Astrocyte of the spinal cord (primary cell): ENCODE results near the gene KCNK17.

Experiments
- DNase-seq: peaks from one replicate; pipeline ENCODE4 v3.0.0; 2011; ENCODE audit warnings: low read depth, low spot score
- H3K4me3 ChIP-seq: 2 replicates; pipeline ENCODE4 v1.5.1; 2011; ENCODE audit warnings: low read depth, mild to moderate bottlenecking, low read length, moderate library complexity
- CTCF ChIP-seq: IDR thresholded peaks from 2 replicates; pipeline ENCODE4 v1.5.1; 2012; ENCODE audit warnings: low read depth, mild to moderate bottlenecking, low read length, inconsistent platforms
- in situ Hi-C: cut with HindIII; loops from 2 replicates; pipeline ENCODE4 v1.10.0; 2017; ENCODE audit warnings: low sequenced_read_pairs

The KCNK17 gene

GRCh38 chr6:39327507-39327906 lies 13.3 kb upstream of the KCNK17 start:
- H3K4me3 ChIP-seq: no peak overlapping the region
- no peak for DNase-seq
- in situ Hi-C loops: no loop called here
- no peak for TF ChIP-seq CTCF

GRCh38 chr6:39322306-39322850 lies 8.2 kb upstream of the KCNK17 start, which contains the start of gene KCNK16:
Gene KCNK16 (minus strand): TSS chr6:39322702. CDS start chr6:39322540, 162 bp downstream.
- H3K4me3 ChIP-seq: no peak within 1 kb of the TSS
- TF ChIP-seq CTCF: no peak
- no peak for DNase-seq
- in situ Hi-C loops: no loop called here

DNA sequence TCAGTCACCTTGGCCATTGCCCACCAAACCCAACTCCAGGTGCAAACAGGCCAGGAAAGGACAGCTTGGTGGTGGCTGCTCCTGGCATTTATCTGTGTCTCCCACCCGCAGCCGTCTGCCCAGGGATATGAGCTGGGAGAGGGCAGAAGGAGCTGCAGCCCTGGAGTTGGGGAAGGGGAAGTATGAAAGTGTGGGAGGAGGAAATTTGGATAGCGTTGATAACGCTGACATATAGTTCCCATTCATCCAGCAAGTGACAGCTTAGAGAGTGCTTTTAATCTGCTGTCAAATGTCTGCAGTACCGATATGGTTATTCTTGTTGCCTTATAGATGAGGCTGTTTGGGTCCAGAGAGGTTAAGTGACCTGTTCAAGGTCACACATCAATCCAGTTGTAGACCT lies 7.5 kb upstream of the KCNK17 start:
- H3K4me3 ChIP-seq: no peak overlapping the region
- no peak for DNase-seq
- in situ Hi-C loops: no loop called here
- no peak for TF ChIP-seq CTCF

DNA sequence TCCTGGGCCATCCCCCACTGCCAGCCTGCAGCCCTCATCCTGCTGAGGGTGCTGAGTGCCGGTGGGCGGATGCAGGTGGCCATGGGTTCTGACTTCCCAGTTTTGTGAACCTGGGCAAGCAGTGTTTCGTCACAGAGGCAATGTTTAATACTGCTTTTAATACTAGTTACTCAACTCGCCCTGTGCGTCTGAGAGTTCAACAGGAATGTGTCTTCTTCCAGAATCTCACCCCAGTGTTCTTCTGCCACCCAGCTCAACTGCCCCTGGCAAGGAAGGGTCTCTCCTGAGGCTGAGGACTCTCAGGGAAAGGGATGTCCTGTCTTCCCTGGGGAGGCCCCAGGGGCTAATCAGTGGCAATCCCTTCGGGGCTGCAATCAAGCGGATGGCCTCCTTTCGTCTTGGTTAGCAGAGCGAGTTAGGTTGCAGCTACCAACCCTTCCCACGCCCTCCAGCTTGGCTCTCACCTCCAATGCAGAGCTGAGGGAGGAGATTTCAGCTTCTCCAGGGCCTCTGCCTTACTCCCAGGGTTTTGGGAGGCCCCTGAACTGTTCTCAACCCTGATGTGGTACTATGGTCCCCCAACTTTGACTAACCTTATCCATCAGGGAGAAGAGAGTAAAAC lies 6.3 kb upstream of the KCNK17 start:
- in situ Hi-C loops: no loop called here
- TF ChIP-seq CTCF: no peak
- no peak for DNase-seq

DNA sequence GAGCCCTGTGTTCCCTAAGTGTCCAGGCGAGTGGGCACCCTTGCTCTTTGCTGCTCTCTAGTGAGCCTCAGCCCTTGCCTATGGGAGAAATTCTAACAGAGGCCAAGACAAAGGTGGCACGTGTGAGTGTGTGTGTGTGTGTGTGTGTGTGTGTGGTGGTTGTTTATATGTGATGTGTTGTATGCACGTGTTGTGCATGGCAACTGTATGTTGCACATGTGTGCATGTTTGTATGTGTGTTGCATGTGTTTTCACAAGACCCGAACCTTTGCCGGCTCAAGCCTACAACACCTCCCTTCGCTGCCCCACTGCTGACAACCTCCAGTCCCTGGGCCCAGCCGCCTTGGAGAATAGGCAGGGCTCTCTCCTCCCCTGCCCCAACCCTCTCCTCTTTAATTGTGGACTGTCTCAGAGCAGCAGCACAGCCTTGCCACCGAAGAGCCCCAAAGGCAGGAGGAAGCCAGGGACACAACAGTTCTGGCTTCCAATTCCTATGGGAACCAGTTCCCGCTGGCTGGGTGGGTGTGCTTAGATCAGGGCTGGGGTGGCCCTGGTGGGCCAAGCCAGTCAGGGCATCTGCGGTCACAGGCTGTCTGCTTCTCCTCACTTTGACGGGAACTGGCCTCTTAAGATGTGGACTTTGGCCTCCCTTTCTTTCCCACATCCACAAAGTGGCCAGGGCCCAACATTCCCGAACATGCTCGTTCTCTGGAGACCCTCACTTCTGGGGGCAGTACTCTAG lies 5.6 kb upstream of the KCNK17 start:
- TF ChIP-seq CTCF: no peak
- in situ Hi-C loops: no loop called here

More for the DNA sequence above, 6.3 kb upstream of the KCNK17 start:
- no peak overlapping the region for H3K4me3 ChIP-seq

DNA sequence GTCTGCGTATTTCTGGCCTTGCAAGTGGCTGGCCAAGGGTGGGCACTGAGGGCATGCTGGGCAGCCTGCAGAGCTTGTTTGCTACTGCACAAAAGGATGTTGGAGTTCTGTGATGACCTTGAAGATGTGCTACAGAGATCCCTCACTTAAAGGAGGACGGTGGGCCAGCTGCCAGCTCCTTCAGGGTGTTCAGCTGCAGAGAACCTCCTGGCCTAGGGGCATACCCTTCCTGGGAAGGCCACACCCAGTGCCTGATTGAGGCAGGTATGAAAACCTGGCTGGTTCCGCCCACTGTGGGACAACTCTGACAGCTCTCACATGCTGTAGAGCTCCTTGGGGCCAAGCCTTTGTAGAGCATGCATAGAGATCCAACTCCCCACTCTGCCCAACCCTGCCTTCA lies 3.0 kb upstream of the KCNK17 start:
- in situ Hi-C loops: no loop called here
- DNase-seq: no peak
- no peak for TF ChIP-seq CTCF
- no peak overlapping the region for H3K4me3 ChIP-seq

More for the DNA sequence above, 5.6 kb upstream of the KCNK17 start:
- no peak for DNase-seq
- no peak overlapping the region for H3K4me3 ChIP-seq
